ENCODE measurements around the gene LRRC38. TPM values are rescaled to one million over a fixed set of nuclear protein-coding genes. Genes with fewer than 3 reads are reported as not detected.

The LRRC38 gene
- total and polyA plus RNA-seq, 8 donors: 0.30 to 0.37 TPM; not detected in 6

- H3K27ac ChIP-seq: no peak overlapping the region
- H3K9me3 ChIP-seq: no peaks in the 10 kb centered on the region
- intact Hi-C loops (cut with DNase I; ENCODE audit: low total_unique reads): no loop called here
- TF ChIP-seq POLR2AphosphoS5 (IDR thresholded peaks at IDR 0.05) (no peak), CTCF (IDR thresholded peaks at IDR 0.05) (no peak), POLR2A (IDR thresholded peaks at IDR 0.05) (no peak), EP300 (IDR thresholded peaks at IDR 0.05) (no peak)
- 77 to 90% (median 85%) methylated on average over 6 of the region's 6 CpGs for WGBS, 5 donors
- no peaks in the 10 kb centered on the region for H3K36me3 ChIP-seq
- H3K27me3 ChIP-seq: peaks cover 0 to 7% (median 0%) of the 10 kb centered on the region in 3 donors
- no peak for DNase-seq
- no peak overlapping the region for H3K4me3 ChIP-seq
- no peaks in the 10 kb centered on the region for H3K4me1 ChIP-seq
Measured at GRCh38 chr1:13535227-13535626, 21.4 kb upstream of the LRRC38 start.

GRCh38 chr1:13528320-13528719 lies 14.5 kb upstream of the LRRC38 start:
- 66 to 71% (median 69%) methylated on average over 6 of the region's 6 CpGs for WGBS, 5 donors
- peaks cover 0 to 7% (median 0%) of the 10 kb centered on the region in 3 donors for H3K27me3 ChIP-seq
- H3K27ac ChIP-seq: no peak overlapping the region

GRCh38 chr1:13523780-13524477 lies 10.1 kb upstream of the LRRC38 start:
- H3K27ac ChIP-seq: no peak overlapping the region
- DNase-seq: no peak
- peaks cover 0 to 10% (median 6%) of the 10 kb centered on the region in 4 donors for H3K9me3 ChIP-seq
- H3K36me3 ChIP-seq: no peaks in the 10 kb centered on the region
- 44 to 54% (median 52%) methylated on average over 8 of the region's 8 CpGs for WGBS, 5 donors
- H3K27me3 ChIP-seq: peaks cover 0 to 44% (median 3%) of the 10 kb centered on the region in 3 donors
- intact Hi-C loops (cut with DNase I; ENCODE audit: low total_unique reads): no loop called here
- TF ChIP-seq POLR2AphosphoS5 (IDR thresholded peaks at IDR 0.05): no peak
- TF ChIP-seq EP300 (IDR thresholded peaks at IDR 0.05): no peak
- no peak for TF ChIP-seq CTCF (IDR thresholded peaks at IDR 0.05)
- TF ChIP-seq POLR2A (IDR thresholded peaks at IDR 0.05): no peak
- no peak overlapping the region for H3K4me3 ChIP-seq
- H3K4me1 ChIP-seq: no peaks in the 10 kb centered on the region

More at GRCh38 chr1:13528320-13528719, 14.5 kb upstream of the LRRC38 start:
- Histone ChIP-seq H3K36me3 (no peaks in the 10 kb centered on the region), H3K4me1 (no peaks in the 10 kb centered on the region), H3K9me3 (peaks cover 0 to 10% (median 2%) of the 10 kb centered on the region in 4 donors), H3K4me3 (no peak overlapping the region)
- intact Hi-C loops (cut with DNase I; ENCODE audit: low total_unique reads): no loop called here
- TF ChIP-seq EP300 (IDR thresholded peaks at IDR 0.05) (no peak), CTCF (IDR thresholded peaks at IDR 0.05) (no peak), POLR2A (IDR thresholded peaks at IDR 0.05) (no peak), POLR2AphosphoS5 (IDR thresholded peaks at IDR 0.05) (no peak)
- DNase-seq: no peak

GRCh38 chr1:13520985-13521384 lies 7.2 kb upstream of the LRRC38 start:
- Histone ChIP-seq H3K9me3 (peaks cover 0 to 10% (median 6%) of the 10 kb centered on the region in 4 donors), H3K4me3 (no peak overlapping the region), H3K4me1 (no peaks in the 10 kb centered on the region), H3K27me3 (peaks cover 0 to 65% (median 10%) of the 10 kb centered on the region in 3 donors), H3K36me3 (no peaks in the 10 kb centered on the region), H3K27ac (no peak overlapping the region)
- intact Hi-C loops (cut with DNase I; ENCODE audit: low total_unique reads): no loop called here
- DNase-seq: no peak
- TF ChIP-seq POLR2AphosphoS5 (IDR thresholded peaks at IDR 0.05) (no peak), POLR2A (IDR thresholded peaks at IDR 0.05) (no peak), CTCF (IDR thresholded peaks at IDR 0.05) (no peak), EP300 (IDR thresholded peaks at IDR 0.05) (no peak)
- 76 to 92% (median 88%) methylated on average over 12 of the region's 12 CpGs for WGBS, 5 donors
